ENCODE measurements around the gene TUBG2. TPM values are rescaled to one million over a fixed set of nuclear protein-coding genes. Genes with fewer than 3 reads are reported as not detected.

The TUBG2 gene
- total RNA-seq, 4 donors from 2014 or later, result 19.7 to 57.3 (median 33.7) TPM

DNA sequence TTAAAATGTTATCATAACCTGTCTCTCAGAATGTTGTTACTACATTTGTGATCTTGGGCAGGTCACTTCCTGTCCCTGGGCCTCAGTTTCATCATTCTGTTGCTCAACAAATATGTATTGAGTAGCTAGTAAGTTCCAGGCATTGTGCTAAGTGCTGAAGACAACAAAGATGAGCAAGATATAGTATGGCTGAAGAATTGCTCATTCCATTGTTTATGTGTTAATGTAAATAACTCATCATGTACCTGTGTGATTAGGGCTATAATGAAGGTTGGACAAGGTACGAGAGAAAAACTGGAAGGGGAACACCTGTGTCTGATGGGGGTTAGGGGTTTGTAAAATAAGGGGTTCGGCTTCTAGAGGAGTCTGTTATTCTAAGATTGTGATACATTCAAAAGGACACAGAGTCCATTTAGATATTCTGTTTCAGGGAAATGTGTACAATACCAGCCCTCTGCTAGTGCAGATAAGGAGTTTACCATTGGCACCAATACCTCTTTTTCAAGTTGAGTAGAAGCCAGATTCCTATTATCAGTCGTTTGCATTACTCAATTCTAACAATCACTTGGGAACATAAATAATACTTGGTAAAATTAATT is 29.6 kb upstream of the TUBG2 start:
- Histone ChIP-seq H3K4me1 (no peaks in the 10 kb centered on the region), H3K9me3 (no peaks in the 10 kb centered on the region), H3K27me3 (no peaks in the 10 kb centered on the region), H3K4me3 (no peak overlapping the region), H3K36me3 (no peaks in the 10 kb centered on the region), H3K27ac (no peak overlapping the region)
- TF ChIP-seq EP300 (IDR thresholded peaks at IDR 0.05) (no peak), POLR2A (IDR thresholded peaks at IDR 0.05) (no peak), POLR2AphosphoS5 (IDR thresholded peaks at IDR 0.05) (no peak)
- TF ChIP-seq, protein P1, sequence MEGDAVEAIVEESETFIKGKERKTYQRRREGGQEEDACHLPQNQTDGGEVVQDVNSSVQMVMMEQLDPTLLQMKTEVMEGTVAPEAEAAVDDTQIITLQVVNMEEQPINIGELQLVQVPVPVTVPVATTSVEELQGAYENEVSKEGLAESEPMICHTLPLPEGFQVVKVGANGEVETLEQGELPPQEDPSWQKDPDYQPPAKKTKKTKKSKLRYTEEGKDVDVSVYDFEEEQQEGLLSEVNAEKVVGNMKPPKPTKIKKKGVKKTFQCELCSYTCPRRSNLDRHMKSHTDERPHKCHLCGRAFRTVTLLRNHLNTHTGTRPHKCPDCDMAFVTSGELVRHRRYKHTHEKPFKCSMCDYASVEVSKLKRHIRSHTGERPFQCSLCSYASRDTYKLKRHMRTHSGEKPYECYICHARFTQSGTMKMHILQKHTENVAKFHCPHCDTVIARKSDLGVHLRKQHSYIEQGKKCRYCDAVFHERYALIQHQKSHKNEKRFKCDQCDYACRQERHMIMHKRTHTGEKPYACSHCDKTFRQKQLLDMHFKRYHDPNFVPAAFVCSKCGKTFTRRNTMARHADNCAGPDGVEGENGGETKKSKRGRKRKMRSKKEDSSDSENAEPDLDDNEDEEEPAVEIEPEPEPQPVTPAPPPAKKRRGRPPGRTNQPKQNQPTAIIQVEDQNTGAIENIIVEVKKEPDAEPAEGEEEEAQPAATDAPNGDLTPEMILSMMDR (IDR thresholded peaks at IDR 0.05), result no peak
- no peak for ATAC-seq
- WGBS, 2 donors (ENCODE audit: low coverage in 1 of 2), result 69 to 72% methylated on average over 3 of the region's 3 CpGs

- H3K4me1 ChIP-seq, result no peaks in the 10 kb centered on the region
- no peaks in the 10 kb centered on the region for H3K27me3 ChIP-seq
- no peak overlapping the region for H3K27ac ChIP-seq
- no peaks in the 10 kb centered on the region for H3K9me3 ChIP-seq
- no peaks in the 10 kb centered on the region for H3K36me3 ChIP-seq
- TF ChIP-seq, protein P1 (IDR thresholded peaks at IDR 0.05), result no peak
- TF ChIP-seq POLR2A (IDR thresholded peaks at IDR 0.05) (no peak), EP300 (IDR thresholded peaks at IDR 0.05) (no peak), POLR2AphosphoS5 (IDR thresholded peaks at IDR 0.05) (no peak)
- WGBS, 2 donors (ENCODE audit: low coverage in 1 of 2), result 74 to 88% methylated on average over 6 of the region's 9 CpGs
- no peak for ATAC-seq
- H3K4me3 ChIP-seq, result no peak overlapping the region
Measured at GRCh38 chr17:42632949-42633444, 26.1 kb upstream of the TUBG2 start.

GRCh38 chr17:42639525-42640113 is 19.5 kb upstream of the TUBG2 start:
- ATAC-seq, result no peak
- no peak overlapping the region for H3K27ac ChIP-seq
- TF ChIP-seq EP300 (IDR thresholded peaks at IDR 0.05) (no peak), POLR2A (IDR thresholded peaks at IDR 0.05) (no peak), POLR2AphosphoS5 (IDR thresholded peaks at IDR 0.05) (no peak)
- TF ChIP-seq, protein P1 (IDR thresholded peaks at IDR 0.05), result no peak
- H3K9me3 ChIP-seq, result no peaks in the 10 kb centered on the region
- no peak overlapping the region for H3K4me3 ChIP-seq
- no peaks in the 10 kb centered on the region for H3K4me1 ChIP-seq
- no peaks in the 10 kb centered on the region for H3K27me3 ChIP-seq
- no peaks in the 10 kb centered on the region for H3K36me3 ChIP-seq
- WGBS, 2 donors (ENCODE audit: low coverage in 1 of 2), result 72 to 74% methylated on average over 4 of the region's 7 CpGs

DNA sequence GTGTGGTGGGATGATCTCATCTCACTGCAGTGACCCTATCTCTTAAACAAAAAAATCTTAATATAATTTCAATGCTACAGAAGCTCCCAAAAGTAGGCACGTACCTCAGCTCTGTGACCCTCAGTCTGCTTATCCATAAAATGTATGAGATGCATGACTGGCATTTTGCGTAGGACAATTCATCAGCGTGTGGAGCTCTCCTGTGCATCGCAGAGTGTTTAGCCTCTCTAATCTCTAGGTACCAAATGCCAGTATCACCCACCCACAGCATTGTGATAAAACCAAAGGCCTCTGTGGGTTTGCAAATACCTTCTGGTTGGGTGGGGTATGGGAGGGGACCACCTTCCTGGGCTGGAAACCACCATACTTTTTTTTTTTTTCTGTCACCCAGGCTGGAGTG is 19.0 kb upstream of the TUBG2 start:
- no peaks in the 10 kb centered on the region for H3K36me3 ChIP-seq
- TF ChIP-seq POLR2AphosphoS5 (IDR thresholded peaks at IDR 0.05) (no peak), POLR2A (IDR thresholded peaks at IDR 0.05) (no peak), EP300 (IDR thresholded peaks at IDR 0.05) (no peak)
- TF ChIP-seq, protein P1 (IDR thresholded peaks at IDR 0.05), result no peak
- H3K4me1 ChIP-seq, result no peaks in the 10 kb centered on the region
- H3K4me3 ChIP-seq, result no peak overlapping the region
- WGBS, 2 donors (ENCODE audit: low coverage in 1 of 2), result 71 to 81% methylated on average over 2 of the region's 4 CpGs
- no peaks in the 10 kb centered on the region for H3K27me3 ChIP-seq
- H3K27ac ChIP-seq, result no peak overlapping the region
- no peaks in the 10 kb centered on the region for H3K9me3 ChIP-seq
- ATAC-seq, result no peak

DNA sequence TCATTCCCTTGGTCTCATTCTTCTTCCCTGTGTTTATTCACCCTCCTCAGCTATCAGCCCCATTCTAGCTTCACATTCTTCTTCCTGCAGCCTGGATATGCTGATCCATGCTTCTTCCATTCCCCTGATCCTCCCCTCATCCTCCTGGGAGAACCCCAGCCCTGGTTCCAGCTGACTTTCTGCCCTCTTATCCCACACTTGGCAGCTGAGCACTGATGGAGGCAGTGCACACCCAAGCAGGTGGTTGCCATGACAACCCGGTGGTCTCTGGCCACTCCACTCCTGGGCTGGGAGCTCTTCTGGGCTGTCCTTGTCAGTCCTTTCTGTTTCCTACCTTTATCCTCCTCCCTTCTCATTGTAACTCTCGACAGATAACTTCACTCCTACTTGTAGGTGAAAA is 16.7 kb upstream of the TUBG2 start:
- no peak for ATAC-seq
- Histone ChIP-seq H3K4me3 (no peak overlapping the region), H3K4me1 (no peaks in the 10 kb centered on the region), H3K27me3 (no peaks in the 10 kb centered on the region), H3K36me3 (no peaks in the 10 kb centered on the region), H3K9me3 (no peaks in the 10 kb centered on the region), H3K27ac (no peak overlapping the region)
- TF ChIP-seq POLR2AphosphoS5 (IDR thresholded peaks at IDR 0.05) (no peak), EP300 (IDR thresholded peaks at IDR 0.05) (no peak), POLR2A (IDR thresholded peaks at IDR 0.05) (no peak)
- TF ChIP-seq, protein P1 (IDR thresholded peaks at IDR 0.05), result no peak
- 15 to 17% methylated on average over 2 of the region's 2 CpGs for WGBS, 2 donors (ENCODE audit: low coverage in 1 of 2)

All from gastroesophageal sphincter (tissue), 4 donors.